MCF 10A (cell line): ENCODE data around the gene FBXW11. TPM values are rescaled to one million over a fixed set of nuclear protein-coding genes. Genes with fewer than 3 reads are reported as not detected.
A peak's percentile ranks its signal among the peaks of the same experiment; 100 is the strongest.
"Not testable (repeated sequence)": the region's sequence is repeated elsewhere in the genome, so short reads cannot be mapped to it uniquely, and the experiment has no call there.

Source experiments
- BruUV-seq: library from RNA; stranded (reverse); fragments of 400-500 nt; replicated peaks from 2 replicates; lab custom pipeline; 2021; lab: Mats Ljungman, UMichigan
- CTCF ChIA-PET: fragments of 300-600 bp; sonication (Branson Sonifier 250); formaldehyde crosslinking; extraction: SDS; loops from one replicate; lab custom pipeline; 2021; ENCODE audit warnings: antibody characterized with exemption, inconsistent platforms; lab: Yijun Ruan, JAX
- POLR2A ChIA-PET: fragments of 300-600, 350-650 bp; sonication (Branson Sonifier 250); formaldehyde crosslinking; extraction: SDS; loops from one replicate; lab custom pipeline; 2020; ENCODE audit warnings: antibody characterized with exemption, inconsistent platforms; lab: Yijun Ruan, JAX
- DNase-seq: peaks from one replicate; pipeline ENCODE4 v3.0.0-alpha.2; 2018; ENCODE audit not compliant: unreplicated experiment
- H3K27ac Mint-ChIP-seq: one replicate; pipeline ENCODE4 v1.8.0; 2022; ENCODE audit warnings: mild to moderate bottlenecking, low read depth, mixed read lengths; ENCODE audit not compliant: unreplicated experiment
- H3K27me3 Mint-ChIP-seq: one replicate; pipeline ENCODE4 v1.8.0; 2022; ENCODE audit warnings: mixed read lengths; ENCODE audit not compliant: insufficient read depth, unreplicated experiment
- H3K36me3 Mint-ChIP-seq: one replicate; pipeline ENCODE4 v1.8.0; 2022; ENCODE audit warnings: mild to moderate bottlenecking, moderate library complexity, mixed read lengths; ENCODE audit not compliant: insufficient read depth, unreplicated experiment
- H3K4me1 Mint-ChIP-seq: one replicate; pipeline ENCODE4 v1.8.0; 2022; ENCODE audit warnings: mixed read lengths; ENCODE audit not compliant: insufficient read depth, unreplicated experiment
- H3K4me3 Mint-ChIP-seq: one replicate; pipeline ENCODE4 v1.8.0; 2022; ENCODE audit warnings: mild to moderate bottlenecking, moderate library complexity, mixed read lengths; ENCODE audit not compliant: unreplicated experiment
- H3K9me3 Mint-ChIP-seq: one replicate; pipeline ENCODE4 v1.8.0; 2022; ENCODE audit warnings: mixed read lengths; ENCODE audit not compliant: unreplicated experiment
- intact Hi-C: fragments of 100-400 bp; cut with micrococcal nuclease; formaldehyde crosslinking; loops from 2 replicates; pipeline ENCODE4 v1.14.1; 2022
- total RNA-seq: library from RNA; stranded (reverse); gene quantifications from 2 replicates; pipeline ENCODE4 v1.2.3, GENCODE V29; 2022
- TF ChIP-seq, protein P1 (sequence below): fragments of 200-600 bp; IDR thresholded peaks from one replicate; pipeline ENCODE4 v1.8.0; 2022; ENCODE audit warnings: antibody characterized with exemption, mild to moderate bottlenecking; ENCODE audit not compliant: unreplicated experiment

Gene FBXW11
- total RNA-seq, 1 experiment from 2014 or later, result 64.7 TPM

GRCh38 chr5:171978519-171978918 is 27.9 kb downstream of the FBXW11 start:
- H3K36me3 Mint-ChIP-seq, result peaks cover 8% of the 10 kb centered on the region
- no peak overlapping the region for H3K27ac Mint-ChIP-seq
- CTCF ChIA-PET, result no interaction called here
- TF ChIP-seq, protein P1, sequence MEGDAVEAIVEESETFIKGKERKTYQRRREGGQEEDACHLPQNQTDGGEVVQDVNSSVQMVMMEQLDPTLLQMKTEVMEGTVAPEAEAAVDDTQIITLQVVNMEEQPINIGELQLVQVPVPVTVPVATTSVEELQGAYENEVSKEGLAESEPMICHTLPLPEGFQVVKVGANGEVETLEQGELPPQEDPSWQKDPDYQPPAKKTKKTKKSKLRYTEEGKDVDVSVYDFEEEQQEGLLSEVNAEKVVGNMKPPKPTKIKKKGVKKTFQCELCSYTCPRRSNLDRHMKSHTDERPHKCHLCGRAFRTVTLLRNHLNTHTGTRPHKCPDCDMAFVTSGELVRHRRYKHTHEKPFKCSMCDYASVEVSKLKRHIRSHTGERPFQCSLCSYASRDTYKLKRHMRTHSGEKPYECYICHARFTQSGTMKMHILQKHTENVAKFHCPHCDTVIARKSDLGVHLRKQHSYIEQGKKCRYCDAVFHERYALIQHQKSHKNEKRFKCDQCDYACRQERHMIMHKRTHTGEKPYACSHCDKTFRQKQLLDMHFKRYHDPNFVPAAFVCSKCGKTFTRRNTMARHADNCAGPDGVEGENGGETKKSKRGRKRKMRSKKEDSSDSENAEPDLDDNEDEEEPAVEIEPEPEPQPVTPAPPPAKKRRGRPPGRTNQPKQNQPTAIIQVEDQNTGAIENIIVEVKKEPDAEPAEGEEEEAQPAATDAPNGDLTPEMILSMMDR, result no peak
- no TSS peak for BruUV-seq
- POLR2A ChIA-PET, result no interaction called here
- intact Hi-C loops, result no loop called here
- H3K27me3 Mint-ChIP-seq, result no peaks in the 10 kb centered on the region
- peaks cover 15% of the 10 kb centered on the region for H3K9me3 Mint-ChIP-seq
- H3K4me1 Mint-ChIP-seq, result peaks cover 30% of the 10 kb centered on the region
- DNase-seq, result no peak
- no peak overlapping the region for H3K4me3 Mint-ChIP-seq

- DNase-seq, result no peak
- TF ChIP-seq, protein P1, result no peak
- Mint-ChIP-seq H3K4me3 (no peak overlapping the region), H3K4me1 (peaks cover 35% of the 10 kb centered on the region), H3K36me3 (peaks cover 8% of the 10 kb centered on the region), H3K9me3 (peaks cover 15% of the 10 kb centered on the region), H3K27ac (no peak overlapping the region), H3K27me3 (no peaks in the 10 kb centered on the region)
- no TSS peak for BruUV-seq
- ChIA-PET CTCF (interaction anchor here (0.6 to 0.7 kb wide), 3 partner anchors 8 to 27 kb away, joined by 3 read pairs; no protein-coding TSS in a partner anchor), POLR2A (no interaction called here)
- intact Hi-C loops, result no loop called here
Observed at GRCh38 chr5:171978016-171978415, 28.4 kb downstream of the FBXW11 start.

- Mint-ChIP-seq H3K9me3 (peaks cover 15% of the 10 kb centered on the region), H3K4me1 (peaks cover 37% of the 10 kb centered on the region)
- H3K36me3 Mint-ChIP-seq, H3K27me3 Mint-ChIP-seq, H3K4me3 Mint-ChIP-seq, BruUV-seq, POLR2A ChIA-PET, intact Hi-C loops, H3K27ac Mint-ChIP-seq: not testable (repeated sequence)
- peak; percentile 22 for DNase-seq
- CTCF ChIA-PET, result interaction anchor here (0.6 to 0.7 kb wide), 3 partner anchors 8 to 28 kb away, joined by 3 read pairs; no protein-coding TSS in a partner anchor
Observed at GRCh38 chr5:171977244-171977950, 29.0 kb downstream of the FBXW11 start.

DNA sequence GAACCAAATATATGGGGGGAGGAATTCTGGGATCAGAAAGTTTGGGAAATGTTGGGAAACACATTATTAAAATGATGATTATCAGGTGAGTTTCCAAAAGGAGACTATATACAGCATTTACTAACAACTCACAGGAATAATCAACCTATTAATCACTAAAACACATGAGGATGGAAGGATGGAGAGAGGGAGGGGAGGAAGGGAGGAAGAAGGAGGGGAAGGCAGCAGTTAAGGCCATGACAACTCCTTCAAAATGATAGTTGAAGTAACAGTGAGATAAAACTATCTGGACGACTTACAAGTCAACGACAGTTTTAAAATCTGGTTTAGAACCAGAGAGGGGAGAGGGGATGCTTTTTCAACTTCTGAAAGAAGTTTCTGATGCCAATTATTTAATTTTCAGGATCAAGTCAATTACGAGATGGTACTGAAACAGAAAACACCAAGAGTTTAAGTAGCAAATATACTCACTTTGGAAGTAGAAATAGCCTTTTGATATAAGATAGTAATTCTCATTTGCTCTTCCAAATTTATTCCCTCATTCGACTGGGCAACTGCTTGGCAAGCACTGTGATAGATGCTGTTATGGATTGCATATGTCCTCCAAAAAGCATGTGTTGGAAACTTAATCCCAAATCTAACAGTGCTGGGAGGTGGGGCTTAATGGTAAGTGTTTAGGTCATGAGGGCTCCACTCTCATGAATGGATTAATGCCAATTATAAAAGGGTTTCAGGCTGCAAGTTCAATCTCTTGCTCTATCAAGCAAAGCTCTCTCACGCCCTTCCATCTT is 30.4 kb downstream of the FBXW11 start:
- CTCF ChIA-PET, result no interaction called here
- BruUV-seq, result no TSS peak
- TF ChIP-seq, protein P1, result no peak
- DNase-seq, result no peak
- H3K36me3 Mint-ChIP-seq, result peaks cover 8% of the 10 kb centered on the region
- no peak overlapping the region for H3K4me3 Mint-ChIP-seq
- H3K27me3 Mint-ChIP-seq, result no peaks in the 10 kb centered on the region
- H3K9me3 Mint-ChIP-seq, result peaks cover 15% of the 10 kb centered on the region
- peak overlapping the region; percentile 68 for H3K27ac Mint-ChIP-seq
- intact Hi-C loops, result no loop called here
- POLR2A ChIA-PET, result no interaction called here
- peaks cover 37% of the 10 kb centered on the region for H3K4me1 Mint-ChIP-seq
